GM23248 (cell line): ENCODE data around the gene PPM1L.

Experiments used
- EZH2 ChIP-seq: fragments of 200-600 bp; sonication (generic); IDR thresholded peaks from 2 replicates; pipeline ENCODE4 v1.6.1; 2018; ENCODE audit warnings: antibody characterized with exemption, mild to moderate bottlenecking; ENCODE audit not compliant: insufficient read depth, poor library complexity, severe bottlenecking
- EZH2phosphoT487 ChIP-seq: fragments of 200-600 bp; sonication (generic); IDR thresholded peaks from 2 replicates; pipeline ENCODE4 v1.6.1; 2018; ENCODE audit warnings: antibody characterized with exemption, moderate library complexity, mild to moderate bottlenecking, low read depth; ENCODE audit not compliant: insufficient read depth

GRCh38 chr3:160996811-160997210, 240.8 kb downstream of the PPM1L start:
- TF ChIP-seq EZH2phosphoT487 (no peak), EZH2 (no peak)
